Endodermal cell (in vitro differentiated cells): ENCODE data around the gene IL4I1. TPM values are rescaled to one million over a fixed set of nuclear protein-coding genes. Genes with fewer than 3 reads are reported as not detected.

ENCODE experiments used
- DNase-seq: peaks from one replicate; pipeline ENCODE4 v3.0.0-alpha.2; 2017
- H3K27ac ChIP-seq: 2 replicates; pipeline ENCODE4 v1.5.1; 2013; ENCODE audit warnings: mild to moderate bottlenecking, low read depth, low read length, moderate library complexity
- H3K27me3 ChIP-seq: 2 replicates; pipeline ENCODE4 v1.6.1; 2013; ENCODE audit warnings: mild to moderate bottlenecking, low read length, moderate library complexity; ENCODE audit not compliant: insufficient read depth, control insufficient read depth, poor library complexity, severe bottlenecking
- H3K36me3 ChIP-seq: 2 replicates; pipeline ENCODE4 v1.7.0; 2013; ENCODE audit warnings: mild to moderate bottlenecking, low read length, moderate library complexity; ENCODE audit not compliant: control insufficient read depth, insufficient read depth
- H3K4me1 ChIP-seq: one replicate; pipeline ENCODE4 v1.7.0; 2013; ENCODE audit warnings: low read length; ENCODE audit not compliant: control insufficient read depth, insufficient read depth
- H3K4me3 ChIP-seq: 2 replicates; pipeline ENCODE4 v1.5.1; 2013; ENCODE audit warnings: mild to moderate bottlenecking, low read length, moderate library complexity
- H3K9ac ChIP-seq: 2 replicates; pipeline ENCODE4 v1.6.1; 2013; ENCODE audit warnings: mild to moderate bottlenecking, low read length, moderate library complexity; ENCODE audit not compliant: poor library complexity, severe bottlenecking; ENCODE audit errors: extremely low read depth
- H3K9me3 ChIP-seq: 2 replicates; pipeline ENCODE4 v1.6.1; 2013; ENCODE audit warnings: mild to moderate bottlenecking, low read length, moderate library complexity; ENCODE audit not compliant: control insufficient read depth
- H3K27ac Mint-ChIP-seq: 2 replicates; pipeline ENCODE4 v1.8.0; 2020; ENCODE audit warnings: mixed read lengths
- H3K27me3 Mint-ChIP-seq: 2 replicates; pipeline ENCODE4 v1.8.0; 2021; ENCODE audit warnings: mild to moderate bottlenecking, mixed read lengths; ENCODE audit not compliant: insufficient read depth
- H3K36me3 Mint-ChIP-seq: 2 replicates; pipeline ENCODE4 v1.8.0; 2020; ENCODE audit warnings: low read depth, mixed read lengths
- H3K4me1 Mint-ChIP-seq: 2 replicates; pipeline ENCODE4 v1.8.0; 2020; ENCODE audit warnings: mixed read lengths
- H3K4me3 Mint-ChIP-seq: 2 replicates; pipeline ENCODE4 v1.8.0; 2020; ENCODE audit warnings: mild to moderate bottlenecking, moderate library complexity, mixed read lengths
- H3K9me3 Mint-ChIP-seq: 2 replicates; pipeline ENCODE4 v1.8.0; 2020; ENCODE audit warnings: mild to moderate bottlenecking, mixed read lengths
- WGBS, 2 experiments: methylation state at CpG; one replicate each; pipeline versions ENCODE4 v1.1.5 to v1.1.7; 2013; ENCODE audit warnings: missing lambda C conversion rate in 2 of 2, mixed read lengths in 1 of 2; ENCODE audit not compliant: insufficient coverage in 1 of 2, insufficient read length in 1 of 2; 5-methylcytosine and 5-hydroxymethylcytosine counted together
- total RNA-seq, 2 donors: library from RNA; stranded (reverse); fragmentation: NEBNext Ultra II Directional in 1 of 2; extraction: Animal tissue kit (Norgen Biotek cat#: 25700) in 1 of 2; gene quantifications; 2 replicates in 1 of 2; 3 replicates in 1 of 2; pipeline ENCODE4 v1.2.1, GENCODE V29; 2021
- TF ChIP-seq, protein P1 (sequence below): fragments of 200-600 bp; sonication (generic); conservative IDR thresholded peaks from 2 replicates; pipeline ENCODE4 v1.5.0; 2021; ENCODE audit warnings: antibody characterized with exemption, mild to moderate bottlenecking

The IL4I1 gene
- total RNA-seq, 2 donors from 2014 or later, result 0.97 TPM; not detected in 1

DNA sequence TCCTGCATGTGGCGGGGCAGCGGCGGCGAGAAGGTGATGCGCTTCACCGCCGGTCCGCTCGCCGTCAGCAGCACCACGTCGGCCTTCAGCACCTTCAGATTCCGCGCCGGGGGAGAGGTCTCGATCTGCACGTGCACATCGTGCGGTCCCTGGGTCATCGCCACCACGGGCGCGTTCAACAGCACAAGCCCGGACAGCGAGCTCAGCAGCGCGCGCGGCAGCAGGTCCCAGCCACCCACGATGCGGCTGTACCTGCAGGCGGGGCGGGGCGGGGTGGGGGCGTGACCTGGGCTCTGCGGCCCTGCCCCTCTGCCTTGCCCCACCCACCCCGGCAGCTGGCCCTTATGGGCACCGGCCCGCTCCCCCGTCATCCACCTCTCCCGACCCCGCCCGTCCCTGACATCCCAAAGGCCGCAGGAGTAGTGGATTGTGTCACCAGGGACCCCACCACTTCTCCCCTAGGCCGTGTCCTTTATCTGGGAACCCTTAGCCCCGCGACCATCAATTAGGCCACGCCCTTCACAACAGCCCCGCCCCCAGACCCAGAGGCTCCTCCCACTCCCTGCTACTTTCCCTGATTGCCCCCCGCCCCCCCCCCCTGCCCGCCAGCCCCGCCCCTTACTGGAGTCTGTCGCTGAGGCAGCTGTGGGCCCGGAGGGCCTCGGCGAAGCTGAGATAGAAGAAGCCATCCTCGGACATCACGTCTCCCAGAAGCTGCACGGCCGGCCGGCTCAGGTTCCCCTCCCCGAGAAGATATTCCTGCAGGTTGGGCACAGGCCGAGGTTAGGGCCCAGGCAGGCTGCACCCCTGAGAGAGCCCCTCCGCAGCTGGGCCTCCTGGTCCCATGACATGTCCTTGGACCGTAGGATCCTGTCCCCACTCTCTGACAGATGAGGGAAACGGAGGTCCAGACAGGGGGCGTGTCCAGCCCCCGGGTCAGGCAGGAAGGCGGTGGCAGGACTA lies 6.1 kb downstream of the IL4I1 start:
- H3K27me3 Mint-ChIP-seq, result peaks cover 47% of the 10 kb centered on the region
- H3K27ac Mint-ChIP-seq, result peak overlapping the region; percentile 71
- no peak overlapping the region for H3K4me3 ChIP-seq
- no peak overlapping the region for H3K27ac ChIP-seq
- H3K4me1 ChIP-seq, result no peaks in the 10 kb centered on the region
- peaks cover 5% of the 10 kb centered on the region for H3K9me3 Mint-ChIP-seq
- peaks cover 5% of the 10 kb centered on the region for H3K36me3 ChIP-seq
- no peaks in the 10 kb centered on the region for H3K27me3 ChIP-seq
- TF ChIP-seq, protein P1, sequence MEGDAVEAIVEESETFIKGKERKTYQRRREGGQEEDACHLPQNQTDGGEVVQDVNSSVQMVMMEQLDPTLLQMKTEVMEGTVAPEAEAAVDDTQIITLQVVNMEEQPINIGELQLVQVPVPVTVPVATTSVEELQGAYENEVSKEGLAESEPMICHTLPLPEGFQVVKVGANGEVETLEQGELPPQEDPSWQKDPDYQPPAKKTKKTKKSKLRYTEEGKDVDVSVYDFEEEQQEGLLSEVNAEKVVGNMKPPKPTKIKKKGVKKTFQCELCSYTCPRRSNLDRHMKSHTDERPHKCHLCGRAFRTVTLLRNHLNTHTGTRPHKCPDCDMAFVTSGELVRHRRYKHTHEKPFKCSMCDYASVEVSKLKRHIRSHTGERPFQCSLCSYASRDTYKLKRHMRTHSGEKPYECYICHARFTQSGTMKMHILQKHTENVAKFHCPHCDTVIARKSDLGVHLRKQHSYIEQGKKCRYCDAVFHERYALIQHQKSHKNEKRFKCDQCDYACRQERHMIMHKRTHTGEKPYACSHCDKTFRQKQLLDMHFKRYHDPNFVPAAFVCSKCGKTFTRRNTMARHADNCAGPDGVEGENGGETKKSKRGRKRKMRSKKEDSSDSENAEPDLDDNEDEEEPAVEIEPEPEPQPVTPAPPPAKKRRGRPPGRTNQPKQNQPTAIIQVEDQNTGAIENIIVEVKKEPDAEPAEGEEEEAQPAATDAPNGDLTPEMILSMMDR, result peak; percentile 24
- no peaks in the 10 kb centered on the region for H3K4me1 Mint-ChIP-seq
- DNase-seq, result peak; percentile 93
- 30 to 61% methylated on average over 16 to 63 of the region's 69 CpGs for WGBS, 2 experiments
- no peaks in the 10 kb centered on the region for H3K9me3 ChIP-seq
- peak overlapping the region; percentile 42 for H3K4me3 Mint-ChIP-seq
- H3K36me3 Mint-ChIP-seq, result peaks cover 15% of the 10 kb centered on the region
- H3K9ac ChIP-seq, result no peak overlapping the region

DNA sequence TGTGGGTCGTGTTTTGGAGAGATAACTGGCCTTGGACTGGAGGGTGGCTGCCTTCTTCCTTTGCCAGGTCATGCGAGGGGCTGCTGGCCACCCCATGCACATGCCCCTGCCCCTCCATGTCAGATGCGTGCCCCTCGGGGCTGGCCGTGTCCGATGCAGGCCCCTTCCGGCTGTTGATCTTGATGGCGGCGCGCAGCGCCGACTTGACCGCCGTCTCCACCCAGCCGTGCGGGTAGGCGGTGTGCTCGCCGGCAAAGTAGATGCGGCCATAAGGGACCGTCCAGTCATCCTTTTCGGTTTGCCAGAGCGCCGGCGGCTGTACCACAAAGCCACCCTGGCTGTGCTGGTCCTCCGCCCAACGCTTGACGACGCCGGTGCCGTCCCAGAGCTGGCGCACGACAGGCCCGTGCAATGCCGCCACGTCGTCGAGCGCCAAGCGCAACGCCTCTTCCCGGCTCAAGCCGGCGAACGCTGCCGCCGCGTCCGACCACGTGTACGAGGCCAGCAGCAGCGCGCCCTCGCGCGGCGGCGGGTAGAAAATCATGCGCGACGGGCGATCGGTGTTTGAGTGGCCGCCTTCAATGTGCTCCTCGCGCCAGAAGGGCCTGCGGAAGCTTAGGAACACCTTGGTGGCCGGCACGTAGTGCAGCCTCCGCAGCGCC lies 6.9 kb downstream of the IL4I1 start:
- 52 to 83% methylated on average over 31 to 71 of the region's 71 CpGs for WGBS, 2 experiments
- Histone ChIP-seq H3K9me3 (no peaks in the 10 kb centered on the region), H3K9ac (no peak overlapping the region), H3K36me3 (peaks cover 8% of the 10 kb centered on the region), H3K27me3 (no peaks in the 10 kb centered on the region), H3K27ac (no peak overlapping the region), H3K4me1 (no peaks in the 10 kb centered on the region), H3K4me3 (no peak overlapping the region)
- no peaks in the 10 kb centered on the region for H3K4me1 Mint-ChIP-seq
- TF ChIP-seq, protein P1, result peak; percentile 88
- H3K27me3 Mint-ChIP-seq, result peaks cover 47% of the 10 kb centered on the region
- peak; percentile 96 for DNase-seq
- H3K9me3 Mint-ChIP-seq, result peaks cover 5% of the 10 kb centered on the region
- peak overlapping the region; percentile 71 for H3K27ac Mint-ChIP-seq
- peak overlapping the region; percentile 42 for H3K4me3 Mint-ChIP-seq
- H3K36me3 Mint-ChIP-seq, result peaks cover 22% of the 10 kb centered on the region

DNA sequence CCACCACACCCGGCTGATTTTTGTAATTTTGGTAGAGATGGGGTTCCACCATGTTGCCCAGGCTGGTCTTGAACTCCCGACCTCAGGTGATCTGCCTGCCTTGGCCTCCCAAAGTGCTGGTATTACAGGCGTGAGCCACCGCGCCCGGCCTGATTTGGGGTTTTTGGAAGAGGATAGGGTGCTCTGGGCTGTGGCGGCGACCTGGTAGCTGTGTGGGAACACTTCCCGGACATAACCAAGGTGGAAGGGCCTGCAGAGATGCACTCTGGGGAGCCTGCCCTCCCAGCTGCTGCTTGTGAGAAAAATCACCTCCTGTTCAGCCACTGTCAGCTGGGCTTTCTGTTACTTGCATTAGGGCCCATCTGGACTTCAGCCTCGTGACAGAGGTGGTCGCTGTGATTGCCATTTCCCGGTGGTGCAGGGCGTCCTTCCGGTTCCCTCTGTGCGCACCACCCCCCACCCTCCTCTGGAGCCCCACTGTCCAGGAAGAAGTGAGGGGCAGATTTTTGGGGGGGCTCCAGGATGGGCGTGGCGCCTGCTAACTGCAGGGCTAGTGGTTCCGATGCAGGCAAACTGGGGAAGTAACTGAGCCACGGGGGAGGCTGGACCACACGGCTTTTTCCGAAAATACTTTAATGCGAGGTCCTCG lies 7.5 kb downstream of the IL4I1 start:
- peaks cover 46% of the 10 kb centered on the region for H3K27me3 Mint-ChIP-seq
- no peak overlapping the region for H3K27ac Mint-ChIP-seq
- TF ChIP-seq, protein P1, result no peak
- peaks cover 5% of the 10 kb centered on the region for H3K9me3 Mint-ChIP-seq
- peaks cover 28% of the 10 kb centered on the region for H3K36me3 Mint-ChIP-seq
- H3K27ac ChIP-seq, result no peak overlapping the region
- no peaks in the 10 kb centered on the region for H3K27me3 ChIP-seq
- no peaks in the 10 kb centered on the region for H3K4me1 ChIP-seq
- no peaks in the 10 kb centered on the region for H3K4me1 Mint-ChIP-seq
- no peak overlapping the region for H3K4me3 ChIP-seq
- DNase-seq, result no peak
- no peak overlapping the region for H3K9ac ChIP-seq
- WGBS, 2 experiments, result 96 to 98% methylated on average over 7 to 23 of the region's 23 CpGs
- peaks cover 12% of the 10 kb centered on the region for H3K36me3 ChIP-seq
- H3K9me3 ChIP-seq, result no peaks in the 10 kb centered on the region
- H3K4me3 Mint-ChIP-seq, result no peak overlapping the region
